Measurements from ENCODE around the gene PER2.

PER2 gene

DNA sequence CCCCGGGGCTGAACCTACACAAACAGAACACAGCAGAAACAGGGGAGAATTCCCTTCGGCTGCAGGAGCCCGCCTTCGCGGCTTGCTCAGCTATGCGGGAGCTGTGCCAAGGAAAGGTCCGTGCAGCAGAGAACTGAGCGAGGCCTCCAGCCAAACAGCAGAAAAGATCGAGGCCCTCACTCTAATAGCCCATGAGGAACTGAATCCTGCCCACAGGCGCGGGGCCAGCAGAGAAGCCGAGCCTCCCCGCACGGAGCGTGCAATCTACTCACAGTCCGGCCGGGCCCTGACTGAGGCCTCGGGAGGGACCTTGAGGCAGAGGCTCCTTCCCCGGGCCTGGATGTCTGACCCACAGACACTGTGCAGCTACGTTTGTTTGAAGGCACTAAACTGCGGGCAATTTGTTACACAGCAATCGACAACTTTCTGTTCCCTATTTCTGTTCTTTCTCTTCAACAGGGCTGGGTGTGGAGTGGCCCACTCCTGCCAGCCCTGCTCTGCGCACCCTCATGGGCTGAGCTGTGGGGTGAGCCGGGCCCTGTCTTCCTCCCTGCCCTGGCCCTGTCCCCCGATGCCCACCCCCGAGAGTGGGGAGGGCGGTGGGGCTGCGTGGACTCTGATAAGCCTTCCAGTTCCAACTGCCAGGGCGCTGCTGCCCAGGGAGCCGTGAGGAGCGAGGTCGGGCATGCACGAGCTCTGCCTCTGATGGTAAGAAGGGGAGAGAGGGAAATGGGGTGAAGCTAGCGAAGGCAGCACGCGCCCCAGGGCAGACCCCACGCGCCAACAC, 62.3 kb downstream of the PER2 start:
- DNase-seq (ENCODE audit: low read depth) = no peak

DNA sequence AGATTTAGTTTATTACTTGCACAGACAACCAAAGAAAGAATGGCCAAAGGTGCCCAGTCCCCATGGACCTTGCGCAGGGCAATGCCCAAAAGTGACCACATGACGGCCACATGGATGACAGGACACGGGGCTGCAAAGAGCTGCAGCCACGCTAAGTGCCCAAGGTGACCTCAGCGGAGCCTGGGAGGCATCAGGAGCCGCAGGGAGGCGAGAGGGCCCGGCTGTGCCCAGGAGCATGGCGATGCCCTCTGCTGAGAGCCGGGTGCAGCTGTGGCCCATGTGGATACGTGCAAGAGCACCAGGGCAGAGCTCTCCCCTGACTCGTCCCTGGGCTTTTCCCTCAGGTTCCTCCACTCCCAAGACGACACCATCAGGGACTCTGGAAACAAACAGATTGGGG, 63.3 kb downstream of the PER2 start:
- DNase-seq (ENCODE audit: low read depth) = no peak

DNA sequence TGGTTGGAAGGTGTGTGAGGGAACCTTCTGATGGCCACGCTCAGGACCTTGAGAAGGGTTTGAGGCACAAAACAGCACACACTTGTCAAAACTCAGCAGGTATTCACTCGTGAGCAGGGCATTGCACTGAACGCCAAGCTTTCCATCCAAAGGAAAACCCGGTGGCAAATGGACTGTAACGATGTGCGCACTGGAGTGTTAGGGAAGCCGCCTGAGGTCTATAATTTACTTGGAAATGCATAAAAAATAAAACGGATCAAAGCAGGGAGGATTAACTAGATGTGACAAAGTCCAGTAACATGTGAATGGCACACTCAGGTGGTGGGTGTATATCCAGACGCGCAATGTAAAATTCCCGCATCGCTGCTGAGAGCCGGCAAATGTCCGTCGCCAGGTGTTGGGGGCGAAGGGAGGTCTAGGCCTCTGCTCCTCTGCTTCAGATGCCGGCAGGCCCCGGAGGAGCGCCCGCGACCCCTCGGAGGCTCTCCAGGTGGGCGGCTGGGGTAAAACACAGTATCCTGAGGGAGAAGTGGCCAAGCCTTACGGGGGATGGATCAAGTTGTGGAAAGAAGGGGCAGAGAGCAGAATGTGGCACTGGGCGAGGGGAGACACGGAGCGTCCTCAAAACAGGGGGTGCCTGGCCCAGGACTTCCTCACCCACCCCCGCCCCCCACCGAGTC, 63.9 kb downstream of the PER2 start:
- no peak for DNase-seq (ENCODE audit: low read depth)

DNA sequence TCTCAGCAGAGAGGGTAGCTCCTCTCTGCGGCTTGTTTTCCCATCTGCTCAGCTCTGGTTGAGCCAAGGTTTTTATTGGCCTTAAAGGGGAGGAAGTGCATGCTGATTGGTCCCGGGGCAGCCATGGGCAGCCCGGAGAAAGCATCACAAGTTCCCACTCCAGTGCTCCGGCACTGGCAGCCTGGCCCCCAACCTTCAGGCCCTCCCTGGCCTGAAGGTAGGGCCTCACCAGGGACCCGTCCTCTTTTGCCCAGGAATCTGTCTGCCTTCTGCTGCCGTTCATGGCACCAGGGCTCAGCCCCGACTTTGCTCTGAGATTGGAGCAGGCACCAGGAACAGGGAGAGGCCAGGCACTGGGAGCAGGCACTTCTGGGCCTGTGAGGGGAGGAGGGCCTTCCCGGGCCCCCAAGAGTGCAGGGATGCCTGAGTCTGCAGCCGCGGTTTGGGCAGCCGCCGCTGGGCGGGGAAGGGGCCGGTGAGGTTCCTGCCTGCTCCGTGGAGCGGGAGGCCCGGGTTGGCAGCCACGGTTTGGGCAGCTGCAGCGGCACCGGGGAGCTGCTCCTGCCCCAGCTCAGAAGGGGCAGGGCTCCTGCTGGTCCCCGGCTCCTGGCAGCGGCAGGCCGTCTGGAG, 67.4 kb downstream of the PER2 start:
- no peak for DNase-seq (ENCODE audit: low read depth)

DNA sequence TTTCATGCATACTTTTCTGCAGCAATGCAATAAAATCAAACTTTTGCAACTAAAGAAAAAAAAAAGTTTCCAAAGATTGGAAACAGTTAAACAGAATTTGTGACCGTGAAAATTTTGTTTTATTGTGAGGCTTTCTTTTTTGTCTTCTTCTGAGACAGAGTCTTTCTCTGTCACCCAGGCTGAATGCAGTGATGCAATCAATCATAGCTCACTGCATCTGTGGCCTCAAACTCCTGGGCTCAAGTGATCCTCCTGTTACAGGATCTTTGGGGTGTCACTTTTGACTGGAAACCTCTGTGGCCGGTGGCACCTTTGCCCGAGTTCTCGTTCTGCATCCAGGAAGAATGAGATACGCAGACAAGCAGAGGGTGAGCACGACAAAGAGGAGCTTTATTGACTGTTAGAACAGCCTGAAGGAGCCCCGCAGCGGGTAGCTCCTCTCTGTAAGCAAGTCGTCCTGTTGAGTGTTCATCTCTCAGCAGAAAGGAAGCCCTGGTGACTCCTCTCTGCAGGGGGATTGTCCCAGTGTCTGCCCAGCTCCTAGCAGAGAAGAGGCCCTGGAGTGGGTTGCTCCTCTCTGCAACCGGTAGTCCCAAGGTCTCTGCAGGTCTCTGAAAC, 68.0 kb downstream of the PER2 start:
- DNase-seq (ENCODE audit: low read depth) = no peak

DNA sequence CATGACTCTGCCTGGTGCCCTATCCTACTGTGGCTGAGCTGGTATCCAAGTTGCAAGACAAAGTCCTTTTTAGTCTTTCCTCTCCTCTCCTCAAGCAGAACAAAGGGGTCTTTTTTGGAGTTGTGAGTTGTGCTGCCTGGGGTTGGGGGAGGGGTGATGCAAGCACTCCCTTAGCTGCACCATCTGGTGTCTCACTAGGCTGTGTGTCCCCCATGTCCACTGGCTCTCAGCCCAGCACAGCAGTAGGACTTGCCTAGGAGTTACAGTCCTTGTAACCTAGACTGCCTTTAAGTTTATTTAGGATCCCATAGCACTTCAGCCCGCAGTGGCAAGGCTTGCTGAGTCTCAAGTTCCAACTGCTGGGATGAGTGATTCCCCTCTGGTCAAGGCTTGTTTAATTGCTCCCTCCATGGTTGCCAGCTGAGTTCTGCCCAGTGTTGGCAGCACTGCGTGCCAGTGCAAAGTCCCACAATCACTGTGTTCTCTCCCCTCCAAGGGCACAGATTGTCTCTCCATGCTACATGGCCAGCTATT, 71.7 kb downstream of the PER2 start:
- no peak for DNase-seq (ENCODE audit: low read depth)

DNA sequence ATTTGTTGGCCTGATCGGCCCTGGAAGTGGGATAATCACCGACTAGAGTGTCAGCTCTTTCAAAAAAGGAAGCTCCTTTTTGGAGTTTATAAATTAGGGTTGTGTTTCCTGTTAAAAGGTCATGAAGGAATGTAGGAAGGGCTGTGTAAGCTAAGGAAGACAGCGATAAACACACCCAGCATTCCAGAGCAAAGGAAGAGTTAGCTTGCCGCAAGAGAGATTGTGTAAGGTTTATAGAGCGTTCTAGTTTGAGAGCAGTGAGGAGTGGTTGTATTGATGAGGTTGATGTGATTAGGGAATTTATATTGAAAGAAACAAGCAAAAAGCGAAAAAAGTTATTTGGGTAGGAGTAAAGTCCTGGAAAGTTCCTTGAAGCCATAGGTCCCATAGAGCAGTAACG, 81.4 kb downstream of the PER2 start:
- DNase-seq (ENCODE audit: low read depth) = no peak

DNA sequence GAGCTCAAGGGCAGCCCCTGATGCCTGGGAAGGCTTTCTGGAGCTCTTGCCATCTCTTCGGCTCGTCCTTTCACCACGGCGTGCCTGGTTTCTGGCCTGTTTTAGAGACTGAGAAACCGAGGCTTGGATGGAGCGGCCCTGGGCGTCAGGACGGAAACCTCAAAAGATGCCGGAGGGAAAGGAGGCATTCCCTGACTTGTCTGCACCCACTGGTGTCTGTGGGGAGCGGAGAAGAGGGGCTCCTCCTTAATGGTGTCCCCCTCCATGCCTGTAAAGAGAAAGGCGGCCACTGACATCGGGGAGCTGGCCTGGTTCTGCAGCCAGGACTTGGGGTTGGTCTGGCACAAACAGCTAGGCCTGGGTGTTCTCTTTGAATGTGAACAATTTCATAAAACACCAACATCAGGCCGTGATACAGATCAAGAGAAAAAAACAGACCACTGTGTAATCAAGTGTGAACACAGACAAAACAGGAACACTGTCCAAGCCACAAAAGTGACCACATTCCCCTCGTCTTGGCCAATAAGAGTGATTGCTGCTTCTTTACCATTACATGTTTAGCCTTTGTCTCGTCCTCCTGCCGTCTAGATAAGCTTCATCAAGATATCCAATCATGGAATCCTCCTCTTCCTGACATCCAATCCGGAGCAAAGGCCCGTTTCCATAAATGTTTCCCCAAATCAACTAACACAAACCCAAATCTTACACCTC, 84.3 kb downstream of the PER2 start:
- DNase-seq (ENCODE audit: low read depth) = no peak

DNA sequence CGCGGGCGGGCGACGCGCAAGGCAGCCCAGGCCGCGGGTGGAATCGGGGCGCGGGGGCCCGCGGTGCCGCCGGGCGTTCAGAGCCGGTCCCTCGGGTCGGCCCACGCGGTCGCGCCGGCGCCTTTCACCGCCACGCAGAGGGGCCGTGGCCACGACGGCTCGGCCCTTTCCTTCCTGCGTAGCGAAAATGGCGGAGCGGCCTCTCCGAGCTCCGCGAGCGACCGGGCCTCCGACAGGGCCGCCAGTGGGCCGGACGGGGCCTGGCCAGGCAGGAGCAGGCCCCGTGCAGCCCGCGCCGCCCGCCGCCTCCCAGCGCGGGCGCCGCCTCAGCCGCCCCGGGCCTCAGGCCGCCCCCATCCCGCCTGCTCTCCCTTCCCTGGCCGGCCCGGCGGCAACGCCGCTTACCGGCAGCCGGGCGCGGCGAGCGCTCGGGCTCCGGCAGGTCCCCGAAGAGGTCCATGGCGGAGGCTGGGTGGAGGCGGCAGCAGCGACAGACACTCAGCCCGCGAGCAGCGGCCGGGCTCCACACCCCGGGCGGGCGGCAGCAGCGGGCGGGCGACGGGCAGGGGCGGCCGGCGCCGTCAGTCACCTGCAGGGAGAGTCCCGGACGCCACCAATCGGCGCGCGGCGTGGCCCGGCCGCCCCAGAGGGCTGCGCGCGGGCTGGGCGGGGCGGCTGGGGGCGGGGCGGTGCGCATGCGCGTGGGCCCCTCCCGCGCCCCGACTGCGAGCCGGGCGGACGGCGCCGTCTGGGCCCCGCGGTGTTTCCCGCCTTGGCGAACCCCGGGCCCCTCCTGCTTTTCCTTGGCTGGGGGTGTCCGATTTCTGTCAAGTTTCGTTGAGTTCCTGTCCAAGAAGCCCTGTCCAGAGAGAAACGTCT, 85.1 kb downstream of the PER2 start, which contains the start of gene ILKAP:
Gene ILKAP, minus strand, starts transcription at position 602 of the 879 bp plus-strand sequence. Its CDS starts 142 bp downstream, at position 460.
- peak; percentile 89 for DNase-seq (ENCODE audit: low read depth)

DNA sequence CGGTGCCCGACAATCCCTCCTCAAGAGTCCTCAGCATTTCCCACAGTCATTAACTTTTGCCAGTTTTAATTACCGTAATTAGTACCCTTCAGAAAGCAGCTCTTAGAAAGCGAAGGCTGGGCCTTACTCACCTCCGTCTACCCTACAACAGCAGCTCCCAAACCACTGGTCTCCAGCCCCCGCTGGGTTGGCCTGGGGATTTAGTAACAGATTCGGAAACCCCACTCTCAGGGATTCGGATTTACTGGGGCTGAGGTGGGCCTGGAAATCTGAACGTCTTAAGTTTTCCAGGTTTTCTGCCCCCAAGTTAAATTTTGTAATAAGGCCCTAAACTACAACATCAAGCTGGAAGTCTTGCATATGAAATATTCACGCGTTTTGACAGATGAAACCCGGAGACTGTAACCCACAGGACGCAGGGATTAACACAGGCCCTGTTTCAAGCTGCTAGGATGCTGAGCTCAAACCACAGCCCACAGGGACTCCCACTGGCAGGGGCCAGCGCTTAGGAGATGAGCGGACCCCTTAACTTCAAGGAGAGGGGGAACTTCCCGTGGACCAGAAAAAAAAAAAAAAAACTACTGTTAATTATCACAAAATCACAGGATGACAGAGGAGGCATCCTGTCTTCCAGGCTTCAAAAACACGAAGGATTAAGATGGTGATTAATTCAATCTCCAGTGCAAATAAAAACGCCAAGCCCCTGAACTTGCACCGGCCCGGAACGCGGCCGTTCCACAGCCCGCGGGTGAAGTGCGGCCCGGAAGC, 85.9 kb downstream of the PER2 start:
- no peak for DNase-seq (ENCODE audit: low read depth)
